Measurements from ENCODE around the gene CD300LD.

GRCh38 chr17:74632617-74633016, 40.5 kb upstream of the CD300LD start:
- TF ChIP-seq CTCF (IDR thresholded peaks at IDR 0.05; ENCODE audit: insufficient read depth, low read length, poor library complexity, severe bottlenecking) = no peak
- TF ChIP-seq EZH2phosphoT487 (conservative IDR thresholded peaks at IDR 0.05; ENCODE audit: low read length) = no peak

Data from SU-DHL-6 (cell line).